Left lobe of liver (tissue), 2 donors: ENCODE measurements around the gene NOL11. TPM values are rescaled to one million over a fixed set of nuclear protein-coding genes. Genes with fewer than 3 reads are reported as not detected.
"Not testable (repeated sequence)": the region's sequence is repeated elsewhere in the genome, so short reads cannot be mapped to it uniquely, and the experiment has no call there.

Experiments used
- ATAC-seq: fragments of 200-7000 bp; cut with Tn5 transposase; one replicate; pipeline ENCODE4 v1.9.1; 2020; ENCODE audit warnings: mild to moderate bottlenecking, moderate library complexity
- DNase-seq: peaks from one replicate; pipeline ENCODE4 v3.0.0-alpha.2; 2020; ENCODE audit warnings: low spot score
- total RNA-seq: library from RNA; stranded (reverse); gene quantifications from one replicate; pipeline ENCODE4 v1.2.1, GENCODE V29; 2021
- donor health status: DM: no; HTN: no; CAD: no; lungs with moderate emphysema.
- donor health status: DM: no; HTN: yes; CAD: no.

The NOL11 gene
- total RNA-seq, 1 donor from 2014 or later, result 11.5 TPM

DNA sequence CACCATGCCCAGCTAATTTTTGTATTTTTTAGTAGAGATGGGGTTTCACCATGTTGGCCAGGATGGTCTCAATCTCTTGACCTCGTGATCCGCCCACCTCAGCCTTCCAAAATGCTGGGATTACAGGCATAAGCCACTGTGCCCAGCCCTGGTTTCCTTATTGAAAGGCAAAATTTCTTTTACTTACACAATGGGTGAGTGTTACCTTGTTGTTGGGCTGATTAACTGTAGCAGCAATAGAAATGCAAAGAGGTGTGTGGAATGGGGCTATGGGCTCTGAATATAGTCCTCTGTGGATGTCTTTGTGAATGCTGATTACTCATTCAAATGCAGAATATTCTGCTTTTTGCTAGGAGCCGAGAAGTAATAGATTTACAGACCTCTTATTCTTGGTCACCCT, 34.4 kb downstream of the NOL11 start:
- not testable (repeated sequence) for ATAC-seq, DNase-seq

DNA sequence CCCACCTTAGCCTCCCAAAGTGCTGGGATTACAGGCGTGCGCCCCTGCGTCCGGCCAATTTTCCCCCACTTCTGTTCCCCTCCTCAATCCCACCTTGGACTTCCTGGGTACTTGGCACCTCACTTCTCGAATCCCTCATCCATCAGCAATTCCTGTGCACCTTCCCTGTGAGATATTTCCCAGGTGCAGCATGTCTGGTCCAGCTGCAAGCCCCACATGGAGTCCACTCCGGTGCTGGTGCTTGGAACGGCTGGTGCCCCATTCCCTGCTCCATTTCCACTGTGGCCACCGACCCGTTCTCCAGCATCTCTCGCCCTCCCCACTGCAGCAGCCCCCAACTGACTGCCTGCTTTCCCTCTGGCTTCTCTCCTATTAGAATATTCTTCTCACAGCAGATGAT, 35.3 kb downstream of the NOL11 start:
- no peak for ATAC-seq
- DNase-seq, result no peak

DNA sequence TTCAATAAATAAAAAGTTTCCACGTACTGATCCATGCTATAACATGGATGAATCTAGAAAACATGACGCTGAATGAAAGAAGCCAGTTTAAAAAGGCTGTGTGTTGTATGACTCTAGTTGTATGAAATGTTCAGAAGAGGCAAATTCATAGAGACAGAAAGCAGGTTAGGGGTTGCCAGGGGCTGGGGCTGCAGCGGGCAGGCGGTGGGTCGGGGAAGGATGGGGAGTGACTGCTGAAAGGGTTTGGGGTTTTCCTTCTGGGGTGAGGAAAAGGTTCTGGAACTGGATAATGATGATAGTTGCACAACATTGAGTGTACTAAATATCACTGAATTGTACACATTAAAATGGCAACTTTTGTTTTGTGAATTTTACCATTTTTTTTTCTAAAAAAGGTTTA, 36.3 kb downstream of the NOL11 start:
- ATAC-seq, result no peak

DNA sequence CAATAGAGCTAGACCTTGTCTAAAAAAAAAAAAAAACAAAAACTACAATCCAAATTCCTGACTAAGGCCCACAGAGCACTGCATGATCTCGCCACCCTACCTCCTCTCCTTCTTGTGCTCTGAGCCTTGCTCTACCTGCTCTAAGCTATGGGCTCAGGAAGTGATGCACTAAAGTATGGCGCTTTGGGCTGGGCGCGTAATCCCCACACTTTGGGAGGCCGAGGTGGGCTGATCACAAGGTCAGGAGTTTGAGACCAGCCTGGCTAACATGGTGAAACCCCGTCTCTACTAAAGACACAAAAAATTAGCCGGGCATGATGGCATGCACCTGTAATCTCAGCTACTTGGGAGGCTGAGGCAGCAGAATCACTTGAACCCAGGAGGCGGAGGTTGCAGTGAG, 37.0 kb downstream of the NOL11 start:
- peak; percentile 14 for DNase-seq

More for the DNA sequence above, 36.3 kb downstream of the NOL11 start:
- DNase-seq, result peak; percentile 5

DNA sequence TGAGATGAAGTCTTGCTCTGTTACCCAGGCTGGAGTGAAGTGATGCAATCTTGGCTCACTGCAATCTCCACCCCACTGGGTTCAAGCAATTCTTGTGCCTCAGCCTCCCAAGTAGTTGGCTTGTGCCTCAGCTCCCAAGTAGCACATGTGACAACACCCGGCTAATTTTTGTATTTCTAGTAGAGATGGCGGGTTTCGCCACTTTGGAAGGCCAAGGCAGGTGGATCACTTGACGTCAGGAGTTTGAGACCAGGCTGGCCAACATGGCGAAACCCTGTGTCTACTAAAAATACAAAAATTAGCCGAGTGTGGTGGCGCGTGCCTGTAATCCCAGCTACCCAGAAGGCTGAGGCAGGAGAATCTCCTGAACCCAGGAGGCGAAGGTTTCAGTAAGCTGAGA, 39.0 kb downstream of the NOL11 start:
- not testable (repeated sequence) for ATAC-seq
- peak; percentile 33 for DNase-seq

More for the DNA sequence above, 37.0 kb downstream of the NOL11 start:
- not testable (repeated sequence) for ATAC-seq

DNA sequence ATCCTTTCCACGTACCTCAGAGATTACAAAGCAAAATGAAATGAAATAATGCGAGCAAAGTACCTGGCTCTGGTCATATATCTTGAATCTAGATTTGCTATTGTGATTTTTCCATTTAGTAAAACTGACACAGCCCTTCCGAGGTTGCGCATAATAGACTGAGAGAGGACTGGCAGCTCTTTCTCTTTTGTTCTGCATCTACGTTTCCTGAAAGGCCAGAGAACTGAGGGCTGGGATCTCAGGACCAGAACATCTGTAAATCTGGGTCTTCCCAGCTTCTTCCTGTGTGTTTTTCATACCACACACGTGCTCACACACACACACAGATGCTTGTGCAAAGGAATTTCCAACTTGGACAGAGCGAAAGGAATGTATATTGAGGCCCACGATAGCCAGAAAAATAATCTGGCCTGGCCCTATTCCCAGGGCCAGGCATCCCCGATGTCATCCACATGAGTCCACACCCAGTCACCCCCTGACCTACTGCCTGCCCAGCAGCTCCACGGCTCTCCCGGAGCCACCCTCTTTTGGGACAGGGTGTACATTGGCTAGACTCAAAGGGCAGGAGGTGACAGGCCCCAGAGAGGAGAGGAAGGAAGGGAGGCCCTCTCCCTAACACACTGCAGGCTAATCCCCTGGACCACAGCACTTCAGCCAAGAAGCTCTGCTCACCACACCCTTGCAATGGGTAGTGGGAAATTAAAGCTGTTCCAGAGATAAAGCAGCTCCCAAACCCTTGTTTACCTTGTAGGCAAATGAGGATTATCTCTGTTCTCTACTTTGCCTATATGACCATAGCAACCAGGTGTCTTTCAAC, 41.8 kb downstream of the NOL11 start:
- ATAC-seq, result peak; percentile 26
- no peak for DNase-seq

DNA sequence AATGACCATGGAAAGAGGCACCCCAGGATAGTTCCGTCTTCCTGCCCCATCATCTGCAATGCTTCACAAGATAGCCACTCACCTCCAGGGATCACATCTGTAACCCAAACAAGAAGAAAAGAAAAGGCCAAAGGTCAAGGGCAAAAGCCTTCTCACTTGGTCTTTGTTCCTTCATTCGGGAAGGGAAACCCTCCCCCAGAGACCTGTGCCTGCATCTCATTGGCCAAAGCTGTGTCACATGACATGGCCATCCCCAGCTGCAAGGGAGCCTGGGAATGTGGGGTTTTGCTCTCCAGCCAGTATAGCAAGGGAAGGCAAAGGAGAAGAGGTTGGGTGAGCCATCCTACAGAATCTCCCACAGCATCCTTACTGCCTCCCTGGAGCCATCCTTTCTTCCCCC, 47.9 kb downstream of the NOL11 start:
- DNase-seq (no peak), ATAC-seq (no peak)

DNA sequence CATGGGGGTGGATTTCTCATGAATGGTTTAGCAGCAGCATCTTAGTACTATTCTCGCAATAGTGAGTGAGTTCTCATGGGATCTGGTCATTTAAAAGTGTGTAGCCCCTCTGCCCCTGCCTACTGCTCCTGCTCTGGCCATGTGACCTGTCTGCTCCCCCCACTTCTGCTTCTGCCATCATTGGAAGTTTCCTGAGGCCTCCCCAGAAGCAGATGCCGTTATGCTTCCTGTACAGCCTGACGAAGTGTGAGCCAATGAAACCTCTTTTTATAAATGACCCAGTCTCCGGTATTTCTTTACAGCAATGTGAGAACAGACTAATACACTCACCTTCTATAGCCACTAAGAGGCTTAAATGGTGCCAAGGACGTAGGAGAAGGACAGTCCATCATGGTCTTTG, 51.5 kb downstream of the NOL11 start:
- no peak for DNase-seq

DNA sequence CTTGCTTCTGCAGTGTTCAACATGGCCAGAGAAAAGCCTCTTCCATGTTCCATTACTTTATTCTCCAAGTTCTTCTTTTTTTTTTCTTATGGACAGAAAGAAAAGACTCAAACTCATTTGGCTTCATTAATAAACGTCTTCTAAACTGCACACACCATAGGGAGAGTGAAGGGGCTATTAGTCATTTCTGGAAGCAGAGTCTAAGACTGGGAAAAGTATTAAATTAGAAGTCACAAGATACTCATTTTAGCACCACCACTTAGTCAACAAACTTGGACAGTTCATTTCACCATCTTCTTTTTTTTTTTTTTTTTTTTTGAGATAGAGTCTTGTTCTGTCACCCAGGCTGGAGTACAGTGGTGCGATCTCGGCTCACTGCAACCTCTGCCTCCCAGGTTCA, 52.8 kb downstream of the NOL11 start:
- DNase-seq (no peak), ATAC-seq (no peak)

More for the DNA sequence above, 51.5 kb downstream of the NOL11 start:
- ATAC-seq, result no peak

DNA sequence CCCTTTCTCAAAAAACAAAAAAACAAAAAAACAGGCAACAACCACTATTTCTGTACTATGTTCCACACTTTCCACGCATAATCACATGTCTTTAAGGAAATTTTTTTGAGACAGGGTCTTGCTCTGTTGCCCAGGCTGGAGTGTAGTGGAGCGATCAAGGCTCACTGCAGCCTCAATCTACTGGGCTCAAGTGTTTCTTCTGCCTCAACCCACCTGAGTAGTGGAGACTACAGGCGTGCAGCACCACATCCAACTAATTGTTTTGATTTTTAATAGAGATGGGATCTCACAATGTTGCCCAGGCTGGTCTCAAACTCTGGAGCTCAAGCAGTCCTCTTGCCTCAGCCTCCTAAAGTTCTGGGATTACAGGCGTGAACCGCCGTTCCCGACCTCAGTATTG, 54.9 kb downstream of the NOL11 start:
- no peak for ATAC-seq
- DNase-seq, result no peak

DNA sequence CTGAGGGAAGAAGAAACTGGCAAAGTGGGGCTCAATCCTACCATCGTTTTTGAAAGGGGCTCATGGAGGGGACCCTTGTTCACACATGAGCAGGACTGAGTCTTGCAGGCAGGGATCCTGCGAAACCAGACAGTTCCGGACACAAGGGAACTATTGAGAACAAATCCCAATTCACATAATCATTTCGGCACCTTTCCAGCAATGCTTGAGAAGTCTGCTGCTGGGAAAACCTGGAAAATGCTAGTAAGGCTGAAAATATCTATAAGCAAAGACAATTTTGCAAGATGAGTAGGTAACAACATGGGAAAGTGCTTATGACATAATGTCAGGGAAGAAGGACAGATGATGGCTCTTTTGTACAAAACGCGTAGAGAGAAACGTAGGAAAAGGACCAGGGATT, 55.5 kb downstream of the NOL11 start:
- ATAC-seq, result no peak
- DNase-seq, result no peak

DNA sequence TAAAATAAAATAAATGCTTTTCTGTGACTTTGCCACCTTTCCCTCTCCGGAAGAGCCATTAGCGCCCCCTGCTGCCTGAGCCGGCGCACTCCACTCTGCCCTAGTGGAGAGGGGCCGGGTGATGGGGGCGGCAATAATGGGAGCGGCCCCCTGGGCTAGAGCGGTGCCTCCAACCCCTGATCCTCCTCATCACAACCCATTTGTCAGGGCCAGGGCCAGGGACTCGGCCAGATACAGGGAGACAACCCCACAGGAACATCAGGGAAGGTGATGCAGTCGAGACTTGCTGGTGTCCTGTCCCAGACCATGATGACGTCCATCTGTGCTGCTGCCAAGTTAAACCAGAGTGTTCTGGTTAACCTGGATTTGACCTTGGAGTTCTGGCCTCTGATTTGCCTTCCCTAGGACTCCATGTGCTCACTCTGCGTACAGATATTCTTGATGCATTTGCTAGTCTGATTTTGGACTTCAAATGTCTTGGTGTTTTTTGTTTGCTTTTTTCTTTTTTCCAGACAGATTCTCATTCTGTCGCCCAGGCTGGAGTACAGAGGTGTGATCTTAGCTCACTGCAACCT, 61.4 kb downstream of the NOL11 start:
- DNase-seq, result peak; percentile 94
- ATAC-seq, result peak; percentile 94

DNA sequence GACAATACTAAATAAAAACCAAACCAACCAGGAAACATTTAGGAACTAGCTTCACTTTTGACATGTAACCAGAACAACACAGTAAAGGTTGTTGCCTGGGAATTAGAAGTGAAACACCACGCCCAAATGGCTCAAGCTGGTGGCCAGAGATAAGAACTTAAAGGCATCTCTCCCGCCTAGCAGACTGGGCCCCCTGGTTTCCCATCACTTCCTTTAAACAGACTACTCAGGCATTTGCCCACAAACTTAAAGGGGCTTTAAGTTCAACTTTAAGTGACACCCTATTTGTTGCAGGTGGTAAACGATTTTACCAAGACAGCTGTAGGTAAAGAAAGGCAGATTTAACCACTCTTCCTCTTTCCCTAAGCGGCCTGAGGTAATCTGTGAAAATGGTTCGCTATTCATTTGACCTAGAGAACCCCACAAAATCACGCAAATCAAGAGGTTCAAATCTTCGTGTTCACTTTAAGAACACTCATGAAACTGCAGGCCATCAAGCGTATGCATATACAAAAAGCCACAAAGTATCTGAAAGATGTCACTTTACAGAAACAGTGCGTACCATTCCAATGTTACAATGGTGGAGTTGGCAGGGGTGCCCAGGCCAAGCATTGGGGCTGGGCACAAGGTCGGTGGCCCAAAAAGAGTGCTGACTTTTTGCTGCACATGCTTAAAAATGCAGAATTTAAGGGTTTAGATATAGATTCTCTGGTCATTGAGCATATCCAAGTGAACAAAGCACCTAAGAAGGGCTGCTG, 66.8 kb downstream of the NOL11 start:
- DNase-seq (no peak), ATAC-seq (no peak)

DNA sequence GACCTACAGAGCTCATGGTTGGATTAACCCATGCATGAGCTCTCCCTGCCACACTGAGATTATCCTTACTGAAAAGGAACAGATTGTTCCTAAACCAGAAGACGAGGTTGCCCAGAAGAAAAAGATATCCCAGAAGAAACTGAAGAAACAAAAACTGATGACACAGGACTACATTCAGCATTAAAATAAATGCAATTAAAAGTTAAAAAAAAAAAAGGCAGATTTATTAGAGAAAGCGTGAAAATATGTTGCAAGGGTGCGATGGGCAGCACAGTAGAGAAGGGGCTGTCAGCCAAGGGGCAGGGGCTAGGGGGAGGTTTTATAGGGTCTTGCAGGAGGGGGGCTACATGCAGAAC, 67.4 kb downstream of the NOL11 start:
- no peak for ATAC-seq
- no peak for DNase-seq

DNA sequence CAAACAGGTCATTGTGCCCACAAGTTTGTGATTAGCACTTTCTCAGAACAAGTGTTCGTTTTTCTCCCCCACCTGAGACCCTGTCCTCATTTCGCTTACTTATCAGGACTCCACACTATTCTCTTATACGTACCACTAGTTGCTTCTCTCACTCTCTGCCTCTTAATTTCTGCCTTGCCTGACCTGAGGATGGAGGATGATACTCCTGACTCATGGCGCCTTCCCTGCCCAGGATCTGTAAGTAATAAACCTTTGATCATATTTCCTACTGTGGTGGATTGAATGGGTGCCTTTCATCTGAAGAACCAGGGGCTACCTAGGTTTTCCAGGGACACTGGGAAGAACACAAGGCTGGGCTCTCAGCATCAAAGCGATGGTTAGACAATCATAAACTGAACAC, 67.8 kb downstream of the NOL11 start:
- DNase-seq, result no peak
- no peak for ATAC-seq

Other genes starting within 250 kb of the NOL11 start
- 29.7 TPM for gene BPTF, start 107.6 kb downstream of the NOL11 start, total RNA-seq